Karpas-422 (cell line): ENCODE results near the gene OR2J3. TPM values are rescaled to one million over a fixed set of nuclear protein-coding genes. Genes with fewer than 3 reads are reported as not detected.

Experiments used
- DNase-seq: peaks from one replicate; pipeline ENCODE4 v3.0.0-alpha.2; 2015
- H2AFZ ChIP-seq: fragments of 200-600 bp; sonication (generic); 2 replicates; pipeline ENCODE4 v1.6.1; 2014; ENCODE audit warnings: antibody characterized with exemption, low read length, mixed read lengths
- H3K27ac ChIP-seq: fragments of 200-600 bp; sonication (generic); 2 replicates; pipeline ENCODE4 v1.5.1; 2014; ENCODE audit warnings: mild to moderate bottlenecking, low read length, moderate library complexity
- H3K27me3 ChIP-seq: fragments of 200-600 bp; sonication (generic); 2 replicates; pipeline ENCODE4 v1.6.1; 2014; ENCODE audit warnings: low read length, mixed read lengths
- H3K36me3 ChIP-seq: fragments of 200-600 bp; sonication (generic); 2 replicates; pipeline ENCODE4 v1.6.1; 2014; ENCODE audit warnings: low read length, mixed read lengths; ENCODE audit not compliant: insufficient read depth
- H3K4me1 ChIP-seq: fragments of 200-600 bp; sonication (generic); 2 replicates; pipeline ENCODE4 v1.6.1; 2014; ENCODE audit warnings: mild to moderate bottlenecking, low read length, mixed read lengths
- H3K4me2 ChIP-seq: fragments of 200-600 bp; sonication (generic); 2 replicates; pipeline ENCODE4 v1.6.1; 2014; ENCODE audit warnings: low read length, low read depth, mild to moderate bottlenecking; ENCODE audit not compliant: poor library complexity, severe bottlenecking
- H3K4me3 ChIP-seq: fragments of 200-600 bp; sonication (generic); 2 replicates; pipeline ENCODE4 v1.5.1; 2014; ENCODE audit warnings: mild to moderate bottlenecking, antibody characterized with exemption, low read length, mixed read lengths
- H3K79me2 ChIP-seq: fragments of 200-600 bp; sonication (generic); 2 replicates; pipeline ENCODE4 v1.6.1; 2014; ENCODE audit warnings: mild to moderate bottlenecking, low read length, mixed read lengths
- H3K9ac ChIP-seq: fragments of 200-600 bp; sonication (generic); 2 replicates; pipeline ENCODE4 v1.6.0; 2014; ENCODE audit warnings: low read length
- H3K9me2 ChIP-seq: fragments of 200-600 bp; sonication (generic), shearing (Covaris generic); replicated peaks from 2 replicates; pipeline ENCODE4 v1.6.0; 2014; ENCODE audit warnings: mild to moderate bottlenecking, low read length, moderate library complexity; ENCODE audit not compliant: insufficient read depth
- H3K9me3 ChIP-seq: fragments of 300-700, 200-600 bp; sonication (generic); 2 replicates; pipeline ENCODE4 v1.6.1; 2014; ENCODE audit warnings: low read length, mixed read lengths
- H4K20me1 ChIP-seq: fragments of 200-600 bp; sonication (generic); 2 replicates; pipeline ENCODE4 v1.6.1; 2014; ENCODE audit warnings: mild to moderate bottlenecking, antibody characterized with exemption, low read length, low read depth; ENCODE audit not compliant: insufficient read depth
- total RNA-seq: library from RNA; depleted of rRNA; stranded (reverse); fragments of >200 nt; shearing (Covaris generic); gene quantifications from 2 replicates; pipeline ENCODE4 v1.2.3, GENCODE V29; 2014; ENCODE audit warnings: low replicate concordance; rRNA removed

The OR2J3 gene
- not detected in 2 replicates for total RNA-seq

GRCh38 chr6:29107758-29108157 is at the start of gene OR2J3:
OR2J3 (plus strand) TSS chr6:29108058; CDS start chr6:29111891, 3,833 bp downstream.
- H3K9me3 ChIP-seq, result no peaks in the 10 kb centered on the region
- H2AFZ ChIP-seq, result no peak within 1 kb of the TSS
- H3K4me2 ChIP-seq, result no peak within 1 kb of the TSS
- DNase-seq, result no peak
- no peaks in the 10 kb centered on the region for H3K9me2 ChIP-seq
- H4K20me1 ChIP-seq, result no peaks in the 10 kb centered on the region
- no peaks in the 10 kb centered on the region for H3K4me1 ChIP-seq
- no peak within 1 kb of the TSS for H3K9ac ChIP-seq
- no peaks in the 10 kb centered on the region for H3K36me3 ChIP-seq
- no peaks in the 10 kb centered on the region for H3K27me3 ChIP-seq
- H3K27ac ChIP-seq, result no peak within 1 kb of the TSS
- no peak within 1 kb of the TSS for H3K4me3 ChIP-seq
- H3K79me2 ChIP-seq, result no peaks in the 10 kb centered on the region

DNA sequence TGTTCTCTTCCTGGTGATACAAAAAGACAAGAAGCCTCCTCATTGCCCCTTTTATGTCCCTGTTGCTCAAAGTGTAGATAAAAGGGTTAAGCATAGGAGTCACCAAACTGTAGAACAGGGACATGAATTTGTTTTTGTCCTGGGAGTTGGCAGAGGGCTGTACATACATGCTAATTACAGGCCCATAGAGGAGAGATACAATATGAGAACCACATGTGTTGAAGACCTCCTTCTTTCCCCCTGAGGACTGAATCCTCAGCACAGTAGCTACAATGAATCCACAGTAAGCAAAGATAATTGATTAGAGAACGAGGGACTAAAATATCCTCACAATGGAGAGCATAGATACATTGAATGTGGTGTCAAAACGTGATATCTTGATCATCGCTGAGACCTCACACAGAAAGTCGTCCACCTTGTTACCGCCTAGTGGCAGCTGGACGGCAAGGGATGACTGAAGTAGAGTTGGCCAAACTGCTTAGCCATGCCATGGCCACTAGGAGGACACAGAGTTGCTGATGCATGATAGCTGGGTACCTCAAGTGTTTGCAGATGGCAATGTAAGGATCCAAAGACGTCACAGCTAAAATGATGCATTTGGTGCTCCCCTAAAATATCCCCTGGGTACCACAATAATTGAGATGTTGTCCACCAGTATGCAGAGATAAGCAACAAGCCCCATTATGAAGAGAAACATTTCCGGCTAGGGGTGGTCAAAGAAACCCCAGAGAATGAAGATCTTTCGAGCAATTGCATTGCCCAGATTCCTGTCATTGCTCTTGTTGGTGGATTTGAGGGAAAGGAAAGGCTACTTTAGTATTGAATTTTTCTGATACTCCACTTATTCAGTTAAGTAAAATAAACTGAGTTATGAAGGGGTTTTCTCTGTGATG is 35.8 kb upstream of the OR2J3 start:
- H3K4me2 ChIP-seq, result no peak overlapping the region

GRCh38 chr6:29079203-29079602 is 28.7 kb upstream of the OR2J3 start:
- Histone ChIP-seq H3K9ac (no peak overlapping the region), H3K4me2 (no peak overlapping the region), H3K4me1 (no peaks in the 10 kb centered on the region), H4K20me1 (no peaks in the 10 kb centered on the region), H3K36me3 (no peaks in the 10 kb centered on the region), H3K4me3 (no peak overlapping the region), H3K9me2 (no peaks in the 10 kb centered on the region), H3K79me2 (no peaks in the 10 kb centered on the region), H3K9me3 (no peaks in the 10 kb centered on the region), H3K27me3 (no peaks in the 10 kb centered on the region), H2AFZ (no peak overlapping the region), H3K27ac (no peak overlapping the region)
- no peak for DNase-seq

More for the DNA sequence above, 35.8 kb upstream of the OR2J3 start:
- H3K4me3 ChIP-seq, result no peak overlapping the region
- no peak overlapping the region for H3K9ac ChIP-seq
- H3K9me2 ChIP-seq, result no peaks in the 10 kb centered on the region
- no peaks in the 10 kb centered on the region for H3K4me1 ChIP-seq
- H3K9me3 ChIP-seq, result no peaks in the 10 kb centered on the region
- no peak overlapping the region for H3K27ac ChIP-seq
- no peaks in the 10 kb centered on the region for H3K36me3 ChIP-seq
- no peaks in the 10 kb centered on the region for H3K27me3 ChIP-seq
- no peaks in the 10 kb centered on the region for H3K79me2 ChIP-seq
- H2AFZ ChIP-seq, result no peak overlapping the region
- no peaks in the 10 kb centered on the region for H4K20me1 ChIP-seq
- DNase-seq, result peak; percentile 71

DNA sequence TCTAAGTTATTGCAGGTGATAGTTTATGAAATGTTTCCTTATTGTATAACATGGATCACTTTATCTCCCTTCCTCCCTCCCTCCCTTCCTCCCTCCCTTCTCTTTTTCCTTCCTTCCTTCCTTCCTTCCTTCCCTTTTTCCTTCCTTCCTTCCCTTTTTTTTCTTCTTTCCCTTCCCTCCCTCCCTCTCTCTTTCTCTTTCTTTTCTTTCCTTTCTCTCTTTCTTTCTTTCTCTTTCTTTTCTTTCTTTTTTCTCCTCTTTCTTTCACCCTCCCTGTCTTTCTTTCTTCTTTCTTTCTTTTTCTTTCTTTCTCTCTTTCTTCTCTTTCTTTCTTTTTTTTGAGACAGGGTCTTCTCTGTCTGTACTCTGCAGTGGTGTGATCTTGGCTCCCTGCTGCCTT is 26.5 kb upstream of the OR2J3 start:
- Histone ChIP-seq H3K79me2 (no peaks in the 10 kb centered on the region), H3K9ac (no peak overlapping the region), H2AFZ (no peak overlapping the region), H3K4me2 (no peak overlapping the region), H3K4me3 (no peak overlapping the region), H3K27ac (no peak overlapping the region), H3K9me3 (no peaks in the 10 kb centered on the region), H3K36me3 (no peaks in the 10 kb centered on the region), H3K27me3 (no peaks in the 10 kb centered on the region), H4K20me1 (no peaks in the 10 kb centered on the region), H3K9me2 (no peaks in the 10 kb centered on the region), H3K4me1 (no peaks in the 10 kb centered on the region)
- no peak for DNase-seq

- no peak overlapping the region for H3K9ac ChIP-seq
- H3K79me2 ChIP-seq, result no peaks in the 10 kb centered on the region
- H3K27me3 ChIP-seq, result no peaks in the 10 kb centered on the region
- H3K4me1 ChIP-seq, result no peaks in the 10 kb centered on the region
- no peak overlapping the region for H3K4me2 ChIP-seq
- no peak overlapping the region for H3K4me3 ChIP-seq
- H3K9me3 ChIP-seq, result no peaks in the 10 kb centered on the region
- no peak overlapping the region for H3K27ac ChIP-seq
- H2AFZ ChIP-seq, result no peak overlapping the region
- H3K36me3 ChIP-seq, result no peaks in the 10 kb centered on the region
- no peaks in the 10 kb centered on the region for H3K9me2 ChIP-seq
- H4K20me1 ChIP-seq, result no peaks in the 10 kb centered on the region
- DNase-seq, result no peak
These were observed 25.4 kb upstream of the OR2J3 start for GRCh38 chr6:29082457-29082856.

DNA sequence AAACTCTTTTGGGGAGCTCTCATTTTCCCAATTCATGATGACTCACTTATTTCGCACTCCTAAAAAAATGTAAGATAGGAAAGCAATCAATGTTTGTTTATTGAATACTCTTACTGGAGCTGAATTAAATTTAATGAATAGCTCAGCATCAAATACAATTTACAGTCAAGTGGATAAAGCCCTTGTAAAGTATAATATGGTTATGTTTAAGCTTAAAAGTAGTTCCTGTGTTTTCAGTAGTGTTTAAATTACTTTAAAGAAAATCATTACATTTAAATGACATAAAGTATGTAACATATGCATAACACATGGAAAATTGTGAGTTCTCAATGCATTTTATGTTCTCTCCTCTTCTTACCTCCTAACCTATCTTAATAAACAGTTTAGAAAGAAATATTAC is 20.6 kb upstream of the OR2J3 start, which contains the start of gene OR2B3:
Gene OR2B3, minus strand, starts transcription at position 101 of the 400 bp plus-strand sequence. Its CDS starts 65 bp downstream, at position 36.
- Histone ChIP-seq H3K9ac (no peak within 1 kb of the TSS), H3K4me1 (no peaks in the 10 kb centered on the region), H3K79me2 (no peaks in the 10 kb centered on the region), H3K27ac (no peak within 1 kb of the TSS), H3K4me3 (no peak within 1 kb of the TSS), H3K9me3 (no peaks in the 10 kb centered on the region), H3K36me3 (no peaks in the 10 kb centered on the region), H4K20me1 (no peaks in the 10 kb centered on the region), H3K4me2 (no peak within 1 kb of the TSS), H2AFZ (no peak within 1 kb of the TSS), H3K27me3 (no peaks in the 10 kb centered on the region), H3K9me2 (no peaks in the 10 kb centered on the region)
- DNase-seq, result no peak

GRCh38 chr6:29092957-29093356 is 14.9 kb upstream of the OR2J3 start:
- no peaks in the 10 kb centered on the region for H3K4me1 ChIP-seq
- H3K36me3 ChIP-seq, result no peaks in the 10 kb centered on the region
- H3K9ac ChIP-seq, result no peak overlapping the region
- H3K4me3 ChIP-seq, result no peak overlapping the region
- H3K4me2 ChIP-seq, result no peak overlapping the region
- no peaks in the 10 kb centered on the region for H3K79me2 ChIP-seq
- no peaks in the 10 kb centered on the region for H3K9me3 ChIP-seq
- H3K27ac ChIP-seq, result no peak overlapping the region
- no peaks in the 10 kb centered on the region for H3K9me2 ChIP-seq
- no peak for DNase-seq
- no peaks in the 10 kb centered on the region for H3K27me3 ChIP-seq
- no peaks in the 10 kb centered on the region for H4K20me1 ChIP-seq
- no peak overlapping the region for H2AFZ ChIP-seq

DNA sequence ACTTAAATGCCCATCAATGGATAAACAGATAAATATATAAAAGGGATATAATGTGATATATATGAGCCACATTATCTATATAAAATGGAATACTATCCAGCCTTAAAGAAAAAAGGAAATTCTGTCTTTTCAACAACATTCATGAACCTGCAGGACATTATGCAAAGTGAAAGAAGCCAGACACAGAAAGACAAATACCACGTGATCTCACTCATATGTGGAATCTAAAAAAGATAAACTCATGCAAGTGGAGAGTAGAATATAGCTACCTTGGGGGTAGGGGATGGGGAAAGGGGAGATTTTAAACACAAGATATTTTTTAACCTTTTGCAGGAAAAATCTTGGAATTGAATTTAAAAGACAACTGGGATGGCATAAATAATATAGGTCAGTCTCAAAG is 10.1 kb upstream of the OR2J3 start:
- H4K20me1 ChIP-seq, result no peaks in the 10 kb centered on the region
- no peak overlapping the region for H3K9ac ChIP-seq
- no peaks in the 10 kb centered on the region for H3K27me3 ChIP-seq
- no peak for DNase-seq
- H3K79me2 ChIP-seq, result no peaks in the 10 kb centered on the region
- H3K36me3 ChIP-seq, result no peaks in the 10 kb centered on the region
- H3K4me1 ChIP-seq, result no peaks in the 10 kb centered on the region
- no peak overlapping the region for H2AFZ ChIP-seq
- no peaks in the 10 kb centered on the region for H3K9me2 ChIP-seq
- H3K27ac ChIP-seq, result no peak overlapping the region
- no peak overlapping the region for H3K4me2 ChIP-seq
- no peak overlapping the region for H3K4me3 ChIP-seq
- no peaks in the 10 kb centered on the region for H3K9me3 ChIP-seq
